Measurements from ENCODE around the gene LRRC56. TPM values are rescaled to one million over a fixed set of nuclear protein-coding genes. Genes with fewer than 3 reads are reported as not detected.

LRRC56 gene
- total and polyA plus RNA-seq, 2 of the 13 experiments (the other 11 are each of a cell fraction or from before 2014, with no cell fraction given): 0.11 to 0.29 TPM

GRCh38 chr11:506995-507726, 30.2 kb upstream of the LRRC56 start, which contains the start of gene RNH1 (continued):
- TF ChIP-seq KAT2B (IDR thresholded peaks at IDR 0.05; ENCODE audit: borderline replicate concordance, low read depth, low read length) (no peak), ZNF83 (CRISPR knock-in tag; IDR thresholded peaks at IDR 0.05; ENCODE audit: borderline replicate concordance) (no peak), ZNF615 (CRISPR knock-in tag; IDR thresholded peaks at IDR 0.05; ENCODE audit: borderline replicate concordance) (no peak), ZNF619 (CRISPR knock-in tag; IDR thresholded peaks at IDR 0.05) (no peak), ZNF772 (CRISPR knock-in tag; IDR thresholded peaks at IDR 0.05) (no peak; the same call in 1 of the 2 replicates), ZNF629 (CRISPR knock-in tag; conservative IDR thresholded peaks at IDR 0.05) (no peak), ZNF563 (CRISPR knock-in tag; IDR thresholded peaks at IDR 0.05) (no peak), HIVEP1 (CRISPR knock-in tag; IDR thresholded peaks at IDR 0.05) (no peak), PHB2 (IDR thresholded peaks at IDR 0.05; ENCODE audit: partially characterized antibody) (no peak), FOXM1 (CRISPR knock-in tag; IDR thresholded peaks at IDR 0.05) (no peak), CREBL2 (CRISPR knock-in tag; IDR thresholded peaks at IDR 0.05; ENCODE audit: borderline replicate concordance) (peak; percentile 24; the same call in 1 of the 2 replicates), ZFP41 (CRISPR knock-in tag; IDR thresholded peaks at IDR 0.05; ENCODE audit: borderline replicate concordance) (no peak), GABPA (IDR thresholded peaks at IDR 0.05; ENCODE audit: low read depth, low read length) (no peak), GABPA (CRISPR knock-in tag; IDR thresholded peaks at IDR 0.05; ENCODE audit: low read depth) (no peak), YY1 (IDR thresholded peaks at IDR 0.05; ENCODE audit: insufficient read depth, insufficient replicate concordance, low read depth, low read length) (peak; percentile 11), PPARG (CRISPR knock-in tag; conservative IDR thresholded peaks at IDR 0.05) (no peak)
- TF ChIP-seq, protein P1, sequence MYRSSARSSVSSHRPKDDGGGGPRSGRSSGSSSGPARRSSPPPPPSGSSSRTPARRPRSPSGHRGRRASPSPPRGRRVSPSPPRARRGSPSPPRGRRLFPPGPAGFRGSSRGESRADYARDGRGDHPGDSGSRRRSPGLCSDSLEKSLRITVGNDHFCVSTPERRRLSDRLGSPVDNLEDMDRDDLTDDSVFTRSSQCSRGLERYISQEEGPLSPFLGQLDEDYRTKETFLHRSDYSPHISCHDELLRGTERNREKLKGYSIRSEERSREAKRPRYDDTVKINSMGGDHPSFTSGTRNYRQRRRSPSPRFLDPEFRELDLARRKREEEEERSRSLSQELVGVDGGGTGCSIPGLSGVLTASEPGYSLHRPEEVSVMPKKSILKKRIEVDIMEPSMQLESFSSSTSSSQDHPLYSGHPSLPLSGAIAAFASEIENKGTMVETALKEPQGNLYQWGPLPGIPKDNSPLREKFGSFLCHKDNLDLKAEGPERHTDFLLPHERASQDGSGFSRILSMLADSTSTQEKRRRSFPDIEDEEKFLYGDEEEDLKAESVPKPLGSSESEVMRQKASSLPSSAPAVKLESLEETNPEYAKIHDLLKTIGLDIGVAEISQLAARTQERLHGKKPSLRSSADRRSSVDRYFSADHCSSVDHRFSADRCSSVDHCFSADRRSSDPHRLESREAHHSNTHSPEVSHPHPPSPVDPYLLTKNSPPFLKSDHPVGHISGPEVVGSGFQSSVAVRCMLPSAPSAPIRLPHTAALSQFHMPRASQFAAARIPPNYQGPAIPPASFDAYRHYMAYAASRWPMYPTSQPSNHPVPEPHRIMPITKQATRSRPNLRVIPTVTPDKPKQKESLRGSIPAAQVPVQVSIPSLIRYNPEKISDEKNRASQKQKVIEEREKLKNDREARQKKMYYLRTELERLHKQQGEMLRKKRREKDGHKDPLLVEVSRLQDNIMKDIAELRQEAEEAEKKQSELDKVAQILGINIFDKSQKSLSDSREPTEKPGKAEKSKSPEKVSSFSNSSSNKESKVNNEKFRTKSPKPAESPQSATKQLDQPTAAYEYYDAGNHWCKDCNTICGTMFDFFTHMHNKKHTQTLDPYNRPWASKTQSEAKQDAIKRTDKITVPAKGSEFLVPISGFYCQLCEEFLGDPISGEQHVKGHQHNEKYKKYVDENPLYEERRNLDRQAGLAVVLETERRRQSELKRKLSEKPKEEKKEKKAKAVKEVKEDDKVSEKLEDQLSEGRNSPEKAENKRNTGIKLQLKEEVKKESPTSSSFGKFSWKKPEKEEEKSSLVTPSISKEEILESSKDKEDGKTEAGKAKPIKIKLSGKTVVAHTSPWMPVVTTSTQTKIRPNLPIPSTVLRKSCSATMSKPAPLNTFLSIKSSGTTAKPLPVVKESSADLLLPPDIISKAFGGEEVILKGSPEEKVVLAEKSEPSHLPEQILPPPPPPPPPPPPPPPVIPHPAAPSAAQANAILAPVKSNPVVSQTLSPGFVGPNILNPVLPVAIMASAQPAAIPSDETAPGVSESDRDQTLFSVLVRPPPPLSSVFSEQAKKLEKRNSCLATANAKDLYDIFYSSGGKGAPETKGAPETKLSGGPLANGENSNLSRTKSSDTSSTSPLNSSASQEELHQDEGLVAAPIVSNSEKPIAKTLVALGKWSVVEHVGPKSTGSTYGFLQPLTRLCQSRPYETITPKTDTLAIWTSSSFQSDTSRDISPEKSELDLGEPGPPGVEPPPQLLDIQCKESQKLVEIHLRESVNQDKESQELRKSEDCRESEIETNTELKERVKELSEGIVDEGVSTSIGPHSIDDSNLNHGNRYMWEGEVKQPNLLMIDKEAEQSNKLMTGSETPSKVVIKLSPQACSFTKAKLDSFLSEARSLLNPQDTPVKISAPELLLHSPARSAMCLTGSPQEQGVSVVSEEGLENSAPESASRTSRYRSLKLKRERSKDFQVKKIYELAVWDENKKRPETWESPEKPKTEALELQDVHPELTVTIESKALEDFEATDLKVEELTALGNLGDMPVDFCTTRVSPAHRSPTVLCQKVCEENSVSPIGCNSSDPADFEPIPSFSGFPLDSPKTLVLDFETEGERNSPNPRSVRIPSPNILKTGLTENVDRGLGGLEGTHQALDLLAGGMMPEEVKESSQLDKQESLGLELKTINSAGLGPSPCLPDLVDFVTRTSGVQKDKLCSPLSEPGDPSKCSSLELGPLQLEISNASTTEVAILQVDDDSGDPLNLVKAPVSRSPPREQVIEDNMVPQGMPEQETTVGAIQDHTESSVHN (CRISPR knock-in tag; IDR thresholded peaks at IDR 0.05): no peak
- TF ChIP-seq, protein P2, sequence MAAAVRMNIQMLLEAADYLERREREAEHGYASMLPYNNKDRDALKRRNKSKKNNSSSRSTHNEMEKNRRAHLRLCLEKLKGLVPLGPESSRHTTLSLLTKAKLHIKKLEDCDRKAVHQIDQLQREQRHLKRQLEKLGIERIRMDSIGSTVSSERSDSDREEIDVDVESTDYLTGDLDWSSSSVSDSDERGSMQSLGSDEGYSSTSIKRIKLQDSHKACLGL (CRISPR knock-in tag; IDR thresholded peaks at IDR 0.05): no peak; the same call in 1 of the 2 replicates
- TF ChIP-seq, protein P3, sequence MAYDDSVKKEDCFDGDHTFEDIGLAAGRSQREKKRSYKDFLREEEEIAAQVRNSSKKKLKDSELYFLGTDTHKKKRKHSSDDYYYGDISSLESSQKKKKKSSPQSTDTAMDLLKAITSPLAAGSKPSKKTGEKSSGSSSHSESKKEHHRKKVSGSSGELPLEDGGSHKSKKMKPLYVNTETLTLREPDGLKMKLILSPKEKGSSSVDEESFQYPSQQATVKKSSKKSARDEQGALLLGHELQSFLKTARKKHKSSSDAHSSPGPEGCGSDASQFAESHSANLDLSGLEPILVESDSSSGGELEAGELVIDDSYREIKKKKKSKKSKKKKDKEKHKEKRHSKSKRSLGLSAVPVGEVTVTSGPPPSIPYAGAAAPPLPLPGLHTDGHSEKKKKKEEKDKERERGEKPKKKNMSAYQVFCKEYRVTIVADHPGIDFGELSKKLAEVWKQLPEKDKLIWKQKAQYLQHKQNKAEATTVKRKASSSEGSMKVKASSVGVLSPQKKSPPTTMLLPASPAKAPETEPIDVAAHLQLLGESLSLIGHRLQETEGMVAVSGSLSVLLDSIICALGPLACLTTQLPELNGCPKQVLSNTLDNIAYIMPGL (CRISPR knock-in tag; IDR thresholded peaks at IDR 0.05; ENCODE audit: borderline replicate concordance in 1 of 2, low read depth in 1 of 2): no peak
